Suppressor macrophage (primary cell): Measurements from ENCODE around the gene TMED6.

ENCODE experiments used
- DNase-seq, 4 experiments: peaks; one replicate each; pipeline ENCODE4 v3.0.0-alpha.2; 2020 to 2022

The TMED6 gene

GRCh38 chr16:69323415-69323814 is 28.2 kb downstream of the TMED6 start:
- no peak for DNase-seq

- DNase-seq: no peak
Observed at GRCh38 chr16:69322343-69322742, 29.2 kb downstream of the TMED6 start.

- no peak for DNase-seq
Observed at GRCh38 chr16:69321080-69321479, 30.5 kb downstream of the TMED6 start.

- DNase-seq: no peak
Observed at GRCh38 chr16:69320740-69321073, 30.9 kb downstream of the TMED6 start.

- no peak for DNase-seq
Observed at GRCh38 chr16:69319826-69320739, 31.5 kb downstream of the TMED6 start.

GRCh38 chr16:69319381-69319780 is 32.2 kb downstream of the TMED6 start:
- DNase-seq: no peak

GRCh38 chr16:69318911-69319289 is 32.7 kb downstream of the TMED6 start:
- DNase-seq: no peak

- DNase-seq: no peak
Observed at GRCh38 chr16:69318177-69318910, 33.2 kb downstream of the TMED6 start.

GRCh38 chr16:69316595-69317034 is 35.0 kb downstream of the TMED6 start:
- no peak for DNase-seq

GRCh38 chr16:69315486-69316311 is 35.9 kb downstream of the TMED6 start:
- no peak for DNase-seq

- no peak for DNase-seq
Observed at GRCh38 chr16:69314534-69314933, 37.1 kb downstream of the TMED6 start.

- no peak for DNase-seq
Observed at GRCh38 chr16:69313469-69313868, 38.1 kb downstream of the TMED6 start.

- peak; percentile 44 to 70 (median 52) for DNase-seq
Observed at GRCh38 chr16:69311533-69312387, 39.8 kb downstream of the TMED6 start.

GRCh38 chr16:69310653-69311532 is 40.7 kb downstream of the TMED6 start, which contains the start of gene VPS4A:
Gene VPS4A (plus strand): TSS chr16:69311350. CDS start chr16:69311512, 162 bp downstream.
- DNase-seq: peak; percentile 97 to 99 (median 98)

- no peak for DNase-seq
Observed at GRCh38 chr16:69309316-69309715, 42.3 kb downstream of the TMED6 start.

GRCh38 chr16:69307856-69308255 is 43.7 kb downstream of the TMED6 start:
- DNase-seq: no peak

GRCh38 chr16:69307091-69307490 is 44.5 kb downstream of the TMED6 start:
- no peak for DNase-seq

- DNase-seq: no peak
Observed at GRCh38 chr16:69306031-69306430, 45.6 kb downstream of the TMED6 start.

GRCh38 chr16:69302301-69302700 is 49.3 kb downstream of the TMED6 start:
- DNase-seq: no peak

GRCh38 chr16:69301861-69302260 is 49.7 kb downstream of the TMED6 start:
- DNase-seq: no peak

GRCh38 chr16:69301187-69301586 is 50.4 kb downstream of the TMED6 start:
- no peak for DNase-seq
